ENCODE results near the gene GPC5.

DNA sequence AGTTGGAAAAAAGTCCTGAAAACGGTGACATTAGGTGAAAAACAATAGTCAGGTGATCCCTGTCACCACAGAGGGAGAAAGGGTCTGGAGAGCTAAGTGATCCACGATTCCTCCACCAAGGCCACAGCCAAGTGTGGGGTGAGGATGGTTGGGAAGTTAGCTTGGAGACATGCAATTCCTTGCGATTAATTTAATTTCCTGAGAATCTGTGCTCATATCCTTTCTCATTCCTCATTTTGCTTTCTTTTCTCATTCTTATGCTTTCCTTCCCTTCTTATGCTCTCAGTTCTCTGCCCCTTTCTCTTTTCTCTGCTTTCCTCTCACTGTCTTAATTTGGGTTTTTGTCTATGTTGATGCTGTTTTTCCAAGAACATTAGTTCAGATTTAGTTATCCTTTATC, 68.8 kb downstream of the GPC5 start:
- TF ChIP-seq CTCF (IDR thresholded peaks at IDR 0.05) (no peak), POLR2A (IDR thresholded peaks at IDR 0.05) (no peak)
